ENCODE data around the gene ISCU.

GRCh38 chr12:108605690-108606406 is 43.5 kb downstream of the ISCU start:
- TF ChIP-seq CTCF (IDR thresholded peaks at IDR 0.05 in 8 of 11, conservative IDR thresholded peaks at IDR 0.05 in 3 of 11): no peak
- no peak for TF ChIP-seq POLR2A (IDR thresholded peaks at IDR 0.05)
- no peak for TF ChIP-seq POLR2AphosphoS5 (IDR thresholded peaks at IDR 0.05)
